HEK293T (cell line): ENCODE results near the gene CLSTN3.

Experiments
- ARNT ChIP-seq: fragments of 450-650 bp; IDR thresholded peaks from 2 replicates; pipeline ENCODE4 v1.6.1; 2017; ENCODE audit warnings: mild to moderate bottlenecking
- BHLHE40 ChIP-seq: fragments of 450-650 bp; IDR thresholded peaks from 2 replicates; pipeline ENCODE4 v1.6.1; 2016; ENCODE audit warnings: mild to moderate bottlenecking, moderate library complexity, borderline replicate concordance
- CTBP1 ChIP-seq: fragments of 450-650 bp; IDR thresholded peaks from 2 replicates; pipeline ENCODE4 v1.6.1; 2016; ENCODE audit warnings: borderline replicate concordance
- FOXA1 ChIP-seq: fragments of 450-650 bp; IDR thresholded peaks from 2 replicates; pipeline ENCODE4 v1.6.1; 2016; ENCODE audit warnings: mild to moderate bottlenecking
- FOXM1 ChIP-seq: fragments of 450-650 bp; IDR thresholded peaks from 2 replicates; pipeline ENCODE4 v1.6.1; 2017; ENCODE audit warnings: mild to moderate bottlenecking, borderline replicate concordance
- L3MBTL2 ChIP-seq: fragments of 450-650 bp; conservative IDR thresholded peaks from 2 replicates; pipeline ENCODE4 v1.6.1; 2016; ENCODE audit warnings: mild to moderate bottlenecking
- LEF1 ChIP-seq: fragments of 450-650 bp; IDR thresholded peaks from 2 replicates; pipeline ENCODE4 v1.6.1; 2017; ENCODE audit warnings: mild to moderate bottlenecking, borderline replicate concordance
- NFRKB ChIP-seq: fragments of 450-650 bp; IDR thresholded peaks from 2 replicates; pipeline ENCODE4 v1.6.1; 2016; ENCODE audit warnings: mild to moderate bottlenecking, moderate library complexity
- PKNOX1 ChIP-seq: fragments of 450-650 bp; IDR thresholded peaks from 2 replicates; pipeline ENCODE4 v1.6.1; 2016
- SP1 ChIP-seq: fragments of 450-650 bp; IDR thresholded peaks from 2 replicates; pipeline ENCODE4 v1.6.1; 2017
- TARDBP ChIP-seq: fragments of 450-650 bp; IDR thresholded peaks from 2 replicates; pipeline ENCODE4 v1.6.1; 2016

GRCh38 chr12:7142056-7142644 lies 12.0 kb downstream of the CLSTN3 start:
- TF ChIP-seq CTBP1, result no peak
- TF ChIP-seq LEF1, result no peak
- TF ChIP-seq BHLHE40, result no peak
- no peak for TF ChIP-seq SP1
- no peak for TF ChIP-seq NFRKB
- TF ChIP-seq L3MBTL2, result no peak
- TF ChIP-seq FOXM1, result no peak
- no peak for TF ChIP-seq PKNOX1
- no peak for TF ChIP-seq ARNT
- no peak for TF ChIP-seq FOXA1
- TF ChIP-seq TARDBP, result no peak
